ENCODE data around the gene KRTAP5-2.

DNA sequence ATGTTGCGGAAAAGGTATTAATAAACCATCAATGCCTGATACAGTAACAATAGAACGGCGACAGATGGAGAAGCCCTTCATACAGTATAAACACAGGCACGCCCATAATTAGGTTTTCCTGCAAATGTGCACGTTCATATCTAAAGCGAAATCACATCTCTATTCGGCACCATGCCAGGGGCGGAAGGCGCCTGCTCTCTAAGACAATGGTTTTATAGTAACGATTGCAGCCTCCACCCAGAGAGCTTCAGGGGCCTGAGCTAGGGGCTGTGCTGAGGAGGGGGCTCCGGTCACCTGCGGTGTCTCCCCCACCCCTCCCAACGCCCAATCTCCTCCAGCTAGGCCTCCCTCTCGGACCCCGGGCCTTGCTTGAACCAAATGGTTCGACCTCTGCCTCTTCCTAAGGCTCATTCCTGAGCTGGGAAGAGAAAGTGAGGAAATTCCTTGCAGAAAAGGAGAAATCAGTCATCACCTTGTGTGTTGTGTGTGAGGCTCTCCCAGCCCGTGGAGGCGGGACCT, 41.1 kb upstream of the KRTAP5-2 start:
- TF ChIP-seq POLR2A (IDR thresholded peaks at IDR 0.05; ENCODE audit: low read length) (no peak), GATA1 (IDR thresholded peaks at IDR 0.05; ENCODE audit: low read depth, low read length) (no peak)
